ENCODE results near the gene GLG1. TPM values are rescaled to one million over a fixed set of nuclear protein-coding genes. Genes with fewer than 3 reads are reported as not detected.

Gene GLG1
- total and polyA plus RNA-seq, 2 donors (not counting 3 experiments of a cell fraction or from before 2014, with no cell fraction given), result 86.3 to 165 TPM

GRCh38 chr16:74578838-74579237 is 28.1 kb downstream of the GLG1 start:
- TF ChIP-seq JUN (IDR thresholded peaks at IDR 0.05; ENCODE audit: borderline replicate concordance, insufficient read depth, insufficient read length, low read depth) (no peak), POLR2A (IDR thresholded peaks at IDR 0.05; ENCODE audit: low read depth, low read length) (no peak), FOS (IDR thresholded peaks at IDR 0.05; ENCODE audit: borderline replicate concordance, insufficient read depth, low read length) (no peak)
- Histone ChIP-seq H3K9me1 (replicated peaks; ENCODE audit: control insufficient read depth, extremely low read depth, insufficient read depth, low read length) (no peaks in the 10 kb centered on the region), H3K4me2 (ENCODE audit: insufficient read depth, low read length) (peak overlapping the region; percentile 63), H4K20me1 (replicated peaks; ENCODE audit: control insufficient read depth, extremely low read depth, insufficient read depth, low read length) (no peaks in the 10 kb centered on the region), H3K79me2 (ENCODE audit: control insufficient read depth, insufficient read depth, low read length) (peaks cover 75% of the 10 kb centered on the region), H3K36me3 (ENCODE audit: control insufficient read depth in 2 of 2, extremely low read depth in 1 of 2, insufficient read depth in 2 of 2, low read length in 2 of 2) (no peaks in the 10 kb centered on the region), H3K4me3 (replicated peaks in 1 of 3; ENCODE audit: insufficient read depth in 1 of 3, low read depth in 1 of 3, low read length in 3 of 3) (no peak overlapping the region), H3K9me3 (replicated peaks; ENCODE audit: control insufficient read depth, insufficient read depth, low read length) (no peaks in the 10 kb centered on the region), H3K9ac (replicated peaks; ENCODE audit: extremely low read depth, insufficient read depth, low read length) (no peak overlapping the region), H3K27me3 (ENCODE audit: control insufficient read depth in 2 of 2, insufficient read depth in 2 of 2, low read length in 2 of 2) (no peaks in the 10 kb centered on the region), H2AFZ (ENCODE audit: low read depth, low read length) (no peak overlapping the region), H3K27ac (ENCODE audit: insufficient read depth, low read depth, low read length) (no peak overlapping the region), H3K4me1 (ENCODE audit: control insufficient read depth, extremely low read depth, insufficient read depth, low read length) (peaks cover 16% of the 10 kb centered on the region)
- no TSS peak for BruUV-seq (replicated peaks)
- ChIA-PET POLR2A (no interaction called here), CTCF (interaction anchor here (1.2 to 2.4 kb wide), 5 partner anchors 10 to 103 kb away, joined by 3 to 7 read pairs (median 4); partner anchors contain the start of gene GLG1)
- no peak for FAIRE-seq
- DNase-seq (ENCODE audit: low read depth, low spot score), result no peak
- dilution Hi-C loops (cut with MboI; ENCODE audit: extremely low pct_ligation_motif_present, low sequenced_read_pairs) (no loop called here), intact Hi-C loops (cut with micrococcal nuclease) (loop anchor here (2.0 kb wide), 1 partner anchor 16 kb away; no protein-coding TSS in a partner anchor)

- no peak overlapping the region for H3K4me3 ChIP-seq (replicated peaks in 1 of 3; ENCODE audit: insufficient read depth in 1 of 3, low read depth in 1 of 3, low read length in 3 of 3)
- dilution Hi-C loops (cut with MboI; ENCODE audit: extremely low pct_ligation_motif_present, low sequenced_read_pairs), result no loop called here
- peaks cover 16% of the 10 kb centered on the region for H3K4me1 ChIP-seq (ENCODE audit: control insufficient read depth, extremely low read depth, insufficient read depth, low read length)
- peak overlapping the region; percentile 63 for H3K4me2 ChIP-seq (ENCODE audit: insufficient read depth, low read length)
- BruUV-seq (replicated peaks), result no TSS peak
- no peaks in the 10 kb centered on the region for H3K9me3 ChIP-seq (replicated peaks; ENCODE audit: control insufficient read depth, insufficient read depth, low read length)
- DNase-seq (ENCODE audit: low read depth, low spot score), result no peak
- peaks cover 75% of the 10 kb centered on the region for H3K79me2 ChIP-seq (ENCODE audit: control insufficient read depth, insufficient read depth, low read length)
- CTCF ChIA-PET, result interaction anchor here (0.9 to 2.4 kb wide), 6 partner anchors 10 to 103 kb away, joined by 3 to 7 read pairs (median 4); partner anchors contain the start of gene GLG1
- no peaks in the 10 kb centered on the region for H3K9me1 ChIP-seq (replicated peaks; ENCODE audit: control insufficient read depth, extremely low read depth, insufficient read depth, low read length)
- no peak for TF ChIP-seq POLR2A (IDR thresholded peaks at IDR 0.05; ENCODE audit: low read depth, low read length)
- no peaks in the 10 kb centered on the region for H3K27me3 ChIP-seq (ENCODE audit: control insufficient read depth in 2 of 2, insufficient read depth in 2 of 2, low read length in 2 of 2)
- H3K9ac ChIP-seq (replicated peaks; ENCODE audit: extremely low read depth, insufficient read depth, low read length), result no peak overlapping the region
- no peak overlapping the region for H2AFZ ChIP-seq (ENCODE audit: low read depth, low read length)
- intact Hi-C loops (cut with micrococcal nuclease), result loop anchor here (2.0 kb wide), 1 partner anchor 16 kb away; no protein-coding TSS in a partner anchor
- no peak for FAIRE-seq
- H4K20me1 ChIP-seq (replicated peaks; ENCODE audit: control insufficient read depth, extremely low read depth, insufficient read depth, low read length), result no peaks in the 10 kb centered on the region
- H3K36me3 ChIP-seq (ENCODE audit: control insufficient read depth in 2 of 2, extremely low read depth in 1 of 2, insufficient read depth in 2 of 2, low read length in 2 of 2), result no peaks in the 10 kb centered on the region
- H3K27ac ChIP-seq (ENCODE audit: insufficient read depth, low read depth, low read length), result no peak overlapping the region
- POLR2A ChIA-PET, result interaction anchor here (0.6 kb wide), 1 partner anchor 20 kb away, joined by 4 read pairs; no protein-coding TSS in a partner anchor
Observed at GRCh38 chr16:74578433-74578832, 28.5 kb downstream of the GLG1 start.

Measured in endothelial cell of umbilical vein (primary cell).